Dermis microvascular lymphatic vessel endothelial cell (primary cell): ENCODE measurements around the gene DAGLA. TPM values are rescaled to one million over a fixed set of nuclear protein-coding genes. Genes with fewer than 3 reads are reported as not detected.

Experiments
- DNase-seq, 2 donors: peaks; one replicate each; pipeline versions ENCODE4 v3.0.0 to v3.0.0-alpha.2; 2010; ENCODE audit warnings: low read depth in 2 of 2
- total RNA-seq: library from RNA; depleted of rRNA; stranded (reverse); fragments of >200 nt; gene quantifications from 2 replicates; pipeline ENCODE4 v1.2.1, GENCODE V29; 2014

The DAGLA gene
- total RNA-seq, 1 donor from 2014 or later: 1.7 TPM

GRCh38 chr11:61709572-61709971, 29.4 kb downstream of the DAGLA start:
- DNase-seq: no peak

- no peak for DNase-seq
Observed at GRCh38 chr11:61710019-61710418, 29.8 kb downstream of the DAGLA start.

GRCh38 chr11:61711037-61711436, 30.8 kb downstream of the DAGLA start:
- no peak for DNase-seq

- no peak for DNase-seq
Observed at GRCh38 chr11:61711498-61711897, 31.3 kb downstream of the DAGLA start.

- DNase-seq: no peak
Observed at GRCh38 chr11:61712314-61712713, 32.1 kb downstream of the DAGLA start.

GRCh38 chr11:61712846-61713245, 32.7 kb downstream of the DAGLA start:
- no peak for DNase-seq

GRCh38 chr11:61713464-61713863, 33.3 kb downstream of the DAGLA start:
- no peak for DNase-seq

- DNase-seq: no peak
Observed at GRCh38 chr11:61713906-61714305, 33.7 kb downstream of the DAGLA start.

GRCh38 chr11:61714316-61714715, 34.1 kb downstream of the DAGLA start:
- no peak for DNase-seq

GRCh38 chr11:61714916-61715315, 34.7 kb downstream of the DAGLA start:
- no peak for DNase-seq

- DNase-seq: no peak
Observed at GRCh38 chr11:61715867-61716266, 35.7 kb downstream of the DAGLA start.

GRCh38 chr11:61716478-61717285, 36.5 kb downstream of the DAGLA start:
- peak in 1 of 2 donors; percentile 14 for DNase-seq

GRCh38 chr11:61717286-61718033, 37.3 kb downstream of the DAGLA start:
- DNase-seq: no peak

- no peak for DNase-seq
Observed at GRCh38 chr11:61718046-61718531, 37.9 kb downstream of the DAGLA start.

- DNase-seq: no peak
Observed at GRCh38 chr11:61718621-61719302, 38.6 kb downstream of the DAGLA start.

GRCh38 chr11:61719978-61720377, 39.8 kb downstream of the DAGLA start:
- DNase-seq: no peak

- DNase-seq: no peak
Observed at GRCh38 chr11:61720597-61720996, 40.4 kb downstream of the DAGLA start.

- no peak for DNase-seq
Observed at GRCh38 chr11:61724437-61724836, 44.2 kb downstream of the DAGLA start.

- peak in 1 of 2 donors; percentile 29 for DNase-seq
Observed at GRCh38 chr11:61725781-61726231, 45.6 kb downstream of the DAGLA start.

- no peak for DNase-seq
Observed at GRCh38 chr11:61726775-61727174, 46.6 kb downstream of the DAGLA start.

- DNase-seq: no peak
Observed at GRCh38 chr11:61727401-61727811, 47.2 kb downstream of the DAGLA start.
